Measurements from ENCODE around the gene ICOS. TPM values are rescaled to one million over a fixed set of nuclear protein-coding genes. Genes with fewer than 3 reads are reported as not detected.

The ICOS gene
- total and polyA plus RNA-seq, 9 of the 15 experiments (the other 6 are each of a cell fraction or from before 2014, with no cell fraction given): not detected

DNA sequence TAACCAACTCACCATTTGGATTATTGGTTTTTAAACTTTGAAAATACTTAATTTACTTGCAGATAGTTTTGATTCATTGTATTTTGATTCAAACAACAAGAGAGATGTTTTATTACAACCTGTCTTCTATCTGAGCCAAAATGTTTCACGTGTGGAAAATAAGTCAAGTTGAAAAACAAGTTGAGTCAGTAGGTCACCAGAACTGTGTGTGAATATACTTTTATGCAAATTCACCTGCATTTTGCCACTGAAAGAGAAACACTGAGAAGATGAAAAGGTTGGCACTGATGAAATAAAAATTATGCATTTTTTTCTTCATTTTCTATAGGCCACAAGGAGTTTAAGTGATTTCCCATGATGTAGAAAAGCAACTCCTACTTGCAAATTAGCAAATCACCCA lies 68.3 kb downstream of the ICOS start:
- WGBS (ENCODE audit: insufficient coverage, low coverage, missing lambda C conversion rate): 0% methylated on average over 1 of the region's 1 CpG
- no peaks in the 10 kb centered on the region for H3K27me3 ChIP-seq (ENCODE audit: control insufficient read depth in 2 of 2, insufficient read depth in 2 of 2, low read length in 2 of 2)
- ChIA-PET CTCF (ENCODE audit: low intra/inter-chr PET ratio) (no interaction called here), POLR2A (no interaction called here)
- H3K9ac ChIP-seq (ENCODE audit: insufficient read depth in 1 of 2, low read depth in 2 of 2, low read length in 2 of 2): no peak overlapping the region
- no peak overlapping the region for H2AFZ ChIP-seq (ENCODE audit: low read depth, low read length)
- in situ Hi-C loops (cut with MboI): no loop called here
- no peaks in the 10 kb centered on the region for H3K79me2 ChIP-seq (ENCODE audit: control insufficient read depth, insufficient read depth, low read length)
- DNase-seq (ENCODE audit: extremely low read depth in 1 of 4, low spot score in 3 of 4): no peak
- H3K4me2 ChIP-seq (ENCODE audit: insufficient read depth, low read length): no peak overlapping the region
- H3K27ac ChIP-seq (ENCODE audit: extremely low read depth, low read depth, low read length): no peak overlapping the region
- no peak overlapping the region for H3K4me3 ChIP-seq
- H3K4me1 ChIP-seq (replicated peaks in 1 of 2; ENCODE audit: control insufficient read depth in 2 of 2, insufficient read depth in 2 of 2, low read length in 2 of 2): no peaks in the 10 kb centered on the region
- no peak for ATAC-seq
- no peak for FAIRE-seq
- intact Hi-C loops (cut with micrococcal nuclease): no loop called here
- no peaks in the 10 kb centered on the region for H3K9me1 ChIP-seq (ENCODE audit: control insufficient read depth, insufficient read depth, low read length)
- no peaks in the 10 kb centered on the region for H4K20me1 ChIP-seq (replicated peaks; ENCODE audit: control insufficient read depth, insufficient read depth, low read length)
- H3K36me3 ChIP-seq (ENCODE audit: control insufficient read depth, insufficient read depth, low read length): no peaks in the 10 kb centered on the region
- H3K9me3 ChIP-seq (replicated peaks; ENCODE audit: control insufficient read depth, insufficient read depth, low read depth, low read length): no peaks in the 10 kb centered on the region
- BruUV-seq (replicated peaks): no TSS peak
- TF ChIP-seq, protein P1, sequence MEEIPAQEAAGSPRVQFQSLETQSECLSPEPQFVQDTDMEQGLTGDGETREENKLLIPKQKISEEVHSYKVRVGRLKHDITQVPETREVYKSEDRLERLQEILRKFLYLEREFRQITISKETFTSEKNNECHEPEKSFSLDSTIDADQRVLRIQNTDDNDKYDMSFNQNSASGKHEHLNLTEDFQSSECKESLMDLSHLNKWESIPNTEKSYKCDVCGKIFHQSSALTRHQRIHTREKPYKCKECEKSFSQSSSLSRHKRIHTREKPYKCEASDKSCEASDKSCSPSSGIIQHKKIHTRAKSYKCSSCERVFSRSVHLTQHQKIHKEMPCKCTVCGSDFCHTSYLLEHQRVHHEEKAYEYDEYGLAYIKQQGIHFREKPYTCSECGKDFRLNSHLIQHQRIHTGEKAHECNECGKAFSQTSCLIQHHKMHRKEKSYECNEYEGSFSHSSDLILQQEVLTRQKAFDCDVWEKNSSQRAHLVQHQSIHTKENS (CRISPR knock-in tag; IDR thresholded peaks at IDR 0.05): no peak
- TF ChIP-seq, protein P2, sequence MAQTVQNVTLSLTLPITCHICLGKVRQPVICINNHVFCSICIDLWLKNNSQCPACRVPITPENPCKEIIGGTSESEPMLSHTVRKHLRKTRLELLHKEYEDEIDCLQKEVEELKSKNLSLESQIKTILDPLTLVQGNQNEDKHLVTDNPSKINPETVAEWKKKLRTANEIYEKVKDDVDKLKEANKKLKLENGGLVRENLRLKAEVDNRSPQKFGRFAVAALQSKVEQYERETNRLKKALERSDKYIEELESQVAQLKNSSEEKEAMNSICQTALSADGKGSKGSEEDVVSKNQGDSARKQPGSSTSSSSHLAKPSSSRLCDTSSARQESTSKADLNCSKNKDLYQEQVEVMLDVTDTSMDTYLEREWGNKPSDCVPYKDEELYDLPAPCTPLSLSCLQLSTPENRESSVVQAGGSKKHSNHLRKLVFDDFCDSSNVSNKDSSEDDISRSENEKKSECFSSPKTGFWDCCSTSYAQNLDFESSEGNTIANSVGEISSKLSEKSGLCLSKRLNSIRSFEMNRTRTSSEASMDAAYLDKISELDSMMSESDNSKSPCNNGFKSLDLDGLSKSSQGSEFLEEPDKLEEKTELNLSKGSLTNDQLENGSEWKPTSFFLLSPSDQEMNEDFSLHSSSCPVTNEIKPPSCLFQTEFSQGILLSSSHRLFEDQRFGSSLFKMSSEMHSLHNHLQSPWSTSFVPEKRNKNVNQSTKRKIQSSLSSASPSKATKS (CRISPR knock-in tag; IDR thresholded peaks at IDR 0.05): no peak
- TF ChIP-seq KLF13 (tag; IDR thresholded peaks at IDR 0.05; ENCODE audit: borderline replicate concordance, low read depth) (no peak), DIDO1 (tag; IDR thresholded peaks at IDR 0.05; ENCODE audit: low read depth) (no peak), DPF2 (IDR thresholded peaks at IDR 0.05) (no peak), PHF8 (IDR thresholded peaks at IDR 0.05; ENCODE audit: borderline replicate concordance, low read length) (no peak), POLR3A (IDR thresholded peaks at IDR 0.05; ENCODE audit: borderline replicate concordance, extremely low read depth, insufficient read depth, insufficient read length) (no peak), FOXK2 (conservative IDR thresholded peaks at IDR 0.05 in 1 of 2, IDR thresholded peaks at IDR 0.05 in 1 of 2; ENCODE audit: low read depth in 2 of 2) (no peak)
- TF ChIP-seq, protein P3, sequence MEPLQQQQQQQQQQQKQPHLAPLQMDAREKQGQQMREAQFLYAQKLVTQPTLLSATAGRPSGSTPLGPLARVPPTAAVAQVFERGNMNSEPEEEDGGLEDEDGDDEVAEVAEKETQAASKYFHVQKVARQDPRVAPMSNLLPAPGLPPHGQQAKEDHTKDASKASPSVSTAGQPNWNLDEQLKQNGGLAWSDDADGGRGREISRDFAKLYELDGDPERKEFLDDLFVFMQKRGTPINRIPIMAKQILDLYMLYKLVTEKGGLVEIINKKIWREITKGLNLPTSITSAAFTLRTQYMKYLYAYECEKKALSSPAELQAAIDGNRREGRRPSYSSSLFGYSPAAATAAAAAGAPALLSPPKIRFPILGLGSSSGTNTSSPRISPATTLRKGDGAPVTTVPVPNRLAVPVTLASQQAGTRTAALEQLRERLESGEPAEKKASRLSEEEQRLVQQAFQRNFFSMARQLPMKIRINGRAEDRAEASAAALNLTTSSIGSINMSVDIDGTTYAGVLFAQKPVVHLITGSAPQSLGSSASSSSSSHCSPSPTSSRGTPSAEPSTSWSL (CRISPR knock-in tag; IDR thresholded peaks at IDR 0.05; ENCODE audit: borderline replicate concordance): no peak
- TF ChIP-seq, protein P4, sequence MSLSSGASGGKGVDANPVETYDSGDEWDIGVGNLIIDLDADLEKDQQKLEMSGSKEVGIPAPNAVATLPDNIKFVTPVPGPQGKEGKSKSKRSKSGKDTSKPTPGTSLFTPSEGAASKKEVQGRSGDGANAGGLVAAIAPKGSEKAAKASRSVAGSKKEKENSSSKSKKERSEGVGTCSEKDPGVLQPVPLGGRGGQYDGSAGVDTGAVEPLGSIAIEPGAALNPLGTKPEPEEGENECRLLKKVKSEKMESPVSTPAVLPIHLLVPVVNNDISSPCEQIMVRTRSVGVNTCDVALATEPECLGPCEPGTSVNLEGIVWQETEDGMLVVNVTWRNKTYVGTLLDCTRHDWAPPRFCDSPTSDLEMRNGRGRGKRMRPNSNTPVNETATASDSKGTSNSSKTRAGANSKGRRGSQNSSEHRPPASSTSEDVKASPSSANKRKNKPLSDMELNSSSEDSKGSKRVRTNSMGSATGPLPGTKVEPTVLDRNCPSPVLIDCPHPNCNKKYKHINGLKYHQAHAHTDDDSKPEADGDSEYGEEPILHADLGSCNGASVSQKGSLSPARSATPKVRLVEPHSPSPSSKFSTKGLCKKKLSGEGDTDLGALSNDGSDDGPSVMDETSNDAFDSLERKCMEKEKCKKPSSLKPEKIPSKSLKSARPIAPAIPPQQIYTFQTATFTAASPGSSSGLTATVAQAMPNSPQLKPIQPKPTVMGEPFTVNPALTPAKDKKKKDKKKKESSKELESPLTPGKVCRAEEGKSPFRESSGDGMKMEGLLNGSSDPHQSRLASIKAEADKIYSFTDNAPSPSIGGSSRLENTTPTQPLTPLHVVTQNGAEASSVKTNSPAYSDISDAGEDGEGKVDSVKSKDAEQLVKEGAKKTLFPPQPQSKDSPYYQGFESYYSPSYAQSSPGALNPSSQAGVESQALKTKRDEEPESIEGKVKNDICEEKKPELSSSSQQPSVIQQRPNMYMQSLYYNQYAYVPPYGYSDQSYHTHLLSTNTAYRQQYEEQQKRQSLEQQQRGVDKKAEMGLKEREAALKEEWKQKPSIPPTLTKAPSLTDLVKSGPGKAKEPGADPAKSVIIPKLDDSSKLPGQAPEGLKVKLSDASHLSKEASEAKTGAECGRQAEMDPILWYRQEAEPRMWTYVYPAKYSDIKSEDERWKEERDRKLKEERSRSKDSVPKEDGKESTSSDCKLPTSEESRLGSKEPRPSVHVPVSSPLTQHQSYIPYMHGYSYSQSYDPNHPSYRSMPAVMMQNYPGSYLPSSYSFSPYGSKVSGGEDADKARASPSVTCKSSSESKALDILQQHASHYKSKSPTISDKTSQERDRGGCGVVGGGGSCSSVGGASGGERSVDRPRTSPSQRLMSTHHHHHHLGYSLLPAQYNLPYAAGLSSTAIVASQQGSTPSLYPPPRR (CRISPR knock-in tag; IDR thresholded peaks at IDR 0.05; ENCODE audit: borderline replicate concordance): no peak

Measured in K562 (cell line).